ENCODE results near the gene ARF1. TPM values are rescaled to one million over a fixed set of nuclear protein-coding genes. Genes with fewer than 3 reads are reported as not detected.

The ARF1 gene
- total and polyA plus RNA-seq, 2 of the 13 experiments (the other 11 are each of a cell fraction or from before 2014, with no cell fraction given) = 186 to 327 TPM

- TF ChIP-seq, protein P1, sequence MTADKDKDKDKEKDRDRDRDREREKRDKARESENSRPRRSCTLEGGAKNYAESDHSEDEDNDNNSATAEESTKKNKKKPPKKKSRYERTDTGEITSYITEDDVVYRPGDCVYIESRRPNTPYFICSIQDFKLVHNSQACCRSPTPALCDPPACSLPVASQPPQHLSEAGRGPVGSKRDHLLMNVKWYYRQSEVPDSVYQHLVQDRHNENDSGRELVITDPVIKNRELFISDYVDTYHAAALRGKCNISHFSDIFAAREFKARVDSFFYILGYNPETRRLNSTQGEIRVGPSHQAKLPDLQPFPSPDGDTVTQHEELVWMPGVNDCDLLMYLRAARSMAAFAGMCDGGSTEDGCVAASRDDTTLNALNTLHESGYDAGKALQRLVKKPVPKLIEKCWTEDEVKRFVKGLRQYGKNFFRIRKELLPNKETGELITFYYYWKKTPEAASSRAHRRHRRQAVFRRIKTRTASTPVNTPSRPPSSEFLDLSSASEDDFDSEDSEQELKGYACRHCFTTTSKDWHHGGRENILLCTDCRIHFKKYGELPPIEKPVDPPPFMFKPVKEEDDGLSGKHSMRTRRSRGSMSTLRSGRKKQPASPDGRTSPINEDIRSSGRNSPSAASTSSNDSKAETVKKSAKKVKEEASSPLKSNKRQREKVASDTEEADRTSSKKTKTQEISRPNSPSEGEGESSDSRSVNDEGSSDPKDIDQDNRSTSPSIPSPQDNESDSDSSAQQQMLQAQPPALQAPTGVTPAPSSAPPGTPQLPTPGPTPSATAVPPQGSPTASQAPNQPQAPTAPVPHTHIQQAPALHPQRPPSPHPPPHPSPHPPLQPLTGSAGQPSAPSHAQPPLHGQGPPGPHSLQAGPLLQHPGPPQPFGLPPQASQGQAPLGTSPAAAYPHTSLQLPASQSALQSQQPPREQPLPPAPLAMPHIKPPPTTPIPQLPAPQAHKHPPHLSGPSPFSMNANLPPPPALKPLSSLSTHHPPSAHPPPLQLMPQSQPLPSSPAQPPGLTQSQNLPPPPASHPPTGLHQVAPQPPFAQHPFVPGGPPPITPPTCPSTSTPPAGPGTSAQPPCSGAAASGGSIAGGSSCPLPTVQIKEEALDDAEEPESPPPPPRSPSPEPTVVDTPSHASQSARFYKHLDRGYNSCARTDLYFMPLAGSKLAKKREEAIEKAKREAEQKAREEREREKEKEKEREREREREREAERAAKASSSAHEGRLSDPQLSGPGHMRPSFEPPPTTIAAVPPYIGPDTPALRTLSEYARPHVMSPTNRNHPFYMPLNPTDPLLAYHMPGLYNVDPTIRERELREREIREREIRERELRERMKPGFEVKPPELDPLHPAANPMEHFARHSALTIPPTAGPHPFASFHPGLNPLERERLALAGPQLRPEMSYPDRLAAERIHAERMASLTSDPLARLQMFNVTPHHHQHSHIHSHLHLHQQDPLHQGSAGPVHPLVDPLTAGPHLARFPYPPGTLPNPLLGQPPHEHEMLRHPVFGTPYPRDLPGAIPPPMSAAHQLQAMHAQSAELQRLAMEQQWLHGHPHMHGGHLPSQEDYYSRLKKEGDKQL (CRISPR knock-in tag; IDR thresholded peaks at IDR 0.05; ENCODE audit: low read depth) = no peak
- TF ChIP-seq ZNF567 (CRISPR knock-in tag; IDR thresholded peaks at IDR 0.05; ENCODE audit: borderline replicate concordance) = no peak
- TF ChIP-seq ZSCAN25 (CRISPR knock-in tag; IDR thresholded peaks at IDR 0.05) = no peak
- TF ChIP-seq ZZZ3 (CRISPR knock-in tag; IDR thresholded peaks at IDR 0.05; ENCODE audit: borderline replicate concordance) = no peak
These were observed 16.1 kb upstream of the ARF1 start (continued) for GRCh38 chr1:228066416-228066815.

- Histone ChIP-seq H3K4me2 (ENCODE audit: low read depth, low read length) (no peak overlapping the region), H3K79me2 (ENCODE audit: insufficient read depth, low read length) (no peaks in the 10 kb centered on the region), H4K20me1 (ENCODE audit: insufficient read depth, low read length) (no peaks in the 10 kb centered on the region), H3K27ac (ENCODE audit: extremely low read length, insufficient read depth, low read length) (no peak overlapping the region), H3K4me3 (replicated peaks in 1 of 3; ENCODE audit: insufficient read depth in 1 of 3, low read depth in 2 of 3, low read length in 3 of 3) (no peak overlapping the region), H3K36me3 (replicated peaks in 1 of 2; ENCODE audit: control insufficient read depth in 1 of 2, insufficient read depth in 2 of 2, low read length in 2 of 2) (no peaks in the 10 kb centered on the region), H3K9me3 (ENCODE audit: low read length) (no peaks in the 10 kb centered on the region), H3K4me1 (ENCODE audit: insufficient read depth, low read length) (no peaks in the 10 kb centered on the region), H3K9ac (ENCODE audit: insufficient read depth, low read depth, low read length) (no peak overlapping the region), H3K27me3 (ENCODE audit: control insufficient read depth in 1 of 2, insufficient read depth in 2 of 2, low read length in 2 of 2) (peaks cover 8 to 31% of the 10 kb centered on the region in 2 experiments; a peak in 4 of 5 replicates), H2AFZ (ENCODE audit: low read length) (no peak overlapping the region)
- ChIA-PET CTCF (ENCODE audit: low intra/inter-chr PET ratio, low total read pairs) (no interaction called here), POLR2A (no interaction called here)
- no peak for DNase-seq (ENCODE audit: low spot score)
- ATAC-seq = no peak
- no peak for FAIRE-seq
- intact Hi-C loops (cut with micrococcal nuclease; ENCODE audit: unreplicated experiment) (no loop called here), in situ Hi-C loops (cut with HindIII; ENCODE audit: extremely low pct_ligation_motif_present, low pct_unique_long_range_greater_than_20kb) (no loop called here)
- no TSS peak for BruUV-seq (replicated peaks)
- 18% methylated on average over 9 of the region's 10 CpGs for WGBS (ENCODE audit: low lambda C conversion rate)
- TF ChIP-seq PRDM10 (CRISPR knock-in tag; IDR thresholded peaks at IDR 0.05; ENCODE audit: low read depth) (no peak), ZNF430 (CRISPR knock-in tag; IDR thresholded peaks at IDR 0.05) (no peak), DR1 (CRISPR knock-in tag; IDR thresholded peaks at IDR 0.05) (no peak), IKZF1 (IDR thresholded peaks at IDR 0.05) (no peak), ETV6 (CRISPR knock-in tag; conservative IDR thresholded peaks at IDR 0.05) (no peak), ZBTB38 (CRISPR knock-in tag; IDR thresholded peaks at IDR 0.05) (no peak), ZNF20 (CRISPR knock-in tag; IDR thresholded peaks at IDR 0.05) (no peak), ZNF143 (CRISPR knock-in tag; IDR thresholded peaks at IDR 0.05) (no peak)
- TF ChIP-seq, protein P2, sequence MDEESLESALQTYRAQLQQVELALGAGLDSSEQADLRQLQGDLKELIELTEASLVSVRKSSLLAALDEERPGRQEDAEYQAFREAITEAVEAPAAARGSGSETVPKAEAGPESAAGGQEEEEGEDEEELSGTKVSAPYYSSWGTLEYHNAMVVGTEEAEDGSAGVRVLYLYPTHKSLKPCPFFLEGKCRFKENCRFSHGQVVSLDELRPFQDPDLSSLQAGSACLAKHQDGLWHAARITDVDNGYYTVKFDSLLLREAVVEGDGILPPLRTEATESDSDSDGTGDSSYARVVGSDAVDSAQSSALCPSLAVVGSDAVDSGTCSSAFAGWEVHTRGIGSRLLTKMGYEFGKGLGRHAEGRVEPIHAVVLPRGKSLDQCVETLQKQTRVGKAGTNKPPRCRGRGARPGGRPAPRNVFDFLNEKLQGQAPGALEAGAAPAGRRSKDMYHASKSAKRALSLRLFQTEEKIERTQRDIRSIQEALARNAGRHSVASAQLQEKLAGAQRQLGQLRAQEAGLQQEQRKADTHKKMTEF (CRISPR knock-in tag; IDR thresholded peaks at IDR 0.05) = no peak
These were observed 15.4 kb upstream of the ARF1 start for GRCh38 chr1:228066891-228067654.
